ENCODE results near the gene BBOF1.

GRCh38 chr14:74049876-74050495 is 30.8 kb downstream of the BBOF1 start:
- TF ChIP-seq CTCF (IDR thresholded peaks at IDR 0.05; ENCODE audit: insufficient read depth, low read length, poor library complexity, severe bottlenecking), result no peak
- no peak for TF ChIP-seq EZH2phosphoT487 (conservative IDR thresholded peaks at IDR 0.05; ENCODE audit: low read length)
